ENCODE data around the gene OXA1L. TPM values are rescaled to one million over a fixed set of nuclear protein-coding genes. Genes with fewer than 3 reads are reported as not detected.

Gene OXA1L
- total and polyA plus RNA-seq, 2 of the 13 experiments (the other 11 are each of a cell fraction or from before 2014, with no cell fraction given), result 230 to 589 TPM

DNA sequence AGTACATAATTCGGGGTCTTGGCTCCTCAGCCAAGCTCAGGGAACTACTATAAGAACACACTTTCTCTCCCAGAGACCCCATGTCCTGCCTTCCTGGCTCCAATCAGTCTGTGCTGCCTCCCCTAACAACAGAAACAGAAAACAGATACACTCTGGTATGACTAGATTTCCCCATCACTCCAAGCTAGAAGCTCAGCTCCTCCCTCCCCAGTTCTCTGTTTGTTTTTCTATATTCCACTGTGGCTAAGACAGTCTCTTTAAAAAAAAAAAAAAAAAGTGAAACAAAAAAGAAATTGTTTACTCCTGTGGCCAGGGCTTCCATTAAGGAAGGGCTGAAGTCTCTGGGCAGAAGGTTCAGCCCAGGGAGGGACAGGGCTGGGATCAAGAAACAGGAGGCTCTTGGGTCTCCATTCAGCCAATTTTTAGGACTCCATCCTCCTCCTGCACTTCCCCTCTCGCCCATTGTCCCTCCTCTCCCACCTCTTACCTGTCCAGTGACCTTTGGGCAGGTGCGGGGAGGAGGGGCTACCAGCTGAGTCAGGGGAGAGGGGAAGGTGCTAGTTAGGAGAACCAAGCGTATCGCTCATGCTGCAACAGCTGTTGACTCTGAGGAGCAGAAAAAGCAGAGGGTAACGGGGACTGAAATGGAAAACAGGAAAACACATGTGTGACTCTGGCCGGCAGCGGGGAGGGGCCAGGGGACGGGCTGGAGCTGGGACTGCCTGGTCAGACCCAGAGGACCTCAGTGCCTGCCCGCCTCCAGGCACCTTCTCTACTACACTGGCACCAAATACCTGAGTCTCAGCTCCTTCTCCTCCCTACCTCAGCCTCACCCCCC is 52.9 kb downstream of the OXA1L start (continued):
- TF ChIP-seq ZSCAN20 (CRISPR knock-in tag; IDR thresholded peaks at IDR 0.05; ENCODE audit: borderline replicate concordance) (no peak), SAP130 (CRISPR knock-in tag; IDR thresholded peaks at IDR 0.05; ENCODE audit: low read depth) (peak; percentile 70), ZNF232 (CRISPR knock-in tag; IDR thresholded peaks at IDR 0.05; ENCODE audit: borderline replicate concordance) (no peak), SOX6 (IDR thresholded peaks at IDR 0.05) (no peak), SOX6 (CRISPR knock-in tag; IDR thresholded peaks at IDR 0.05) (peak; percentile 66), ZNF768 (CRISPR knock-in tag; IDR thresholded peaks at IDR 0.05) (no peak), RFXAP (CRISPR knock-in tag; IDR thresholded peaks at IDR 0.05; ENCODE audit: borderline replicate concordance) (no peak), RXRB (CRISPR knock-in tag; IDR thresholded peaks at IDR 0.05; ENCODE audit: borderline replicate concordance) (peak; percentile 14; the same call in 1 of the 2 replicates), ZNF644 (CRISPR knock-in tag; IDR thresholded peaks at IDR 0.05; ENCODE audit: low read depth) (no peak), ZNF274 (CRISPR knock-in tag; IDR thresholded peaks at IDR 0.05) (no peak), GABPB1 (CRISPR knock-in tag; IDR thresholded peaks at IDR 0.05) (peak; percentile 47; the same call in 1 of the 2 replicates), MEIS2 (CRISPR knock-in tag; IDR thresholded peaks at IDR 0.05) (peak; percentile 33; the same call in 1 of the 2 replicates), FOXC1 (CRISPR knock-in tag; IDR thresholded peaks at IDR 0.05; ENCODE audit: borderline replicate concordance) (peak; percentile 87; the same call in 1 of the 2 replicates), ZNF546 (CRISPR knock-in tag; conservative IDR thresholded peaks at IDR 0.05) (0 out of 2 replicates have a peak, but pooled peaks have one; percentile 5), ZNF260 (CRISPR knock-in tag; IDR thresholded peaks at IDR 0.05; ENCODE audit: borderline replicate concordance, low read depth) (no peak), ISL2 (CRISPR knock-in tag; IDR thresholded peaks at IDR 0.05) (no peak), TBP (CRISPR knock-in tag; IDR thresholded peaks at IDR 0.05) (no peak), SALL1 (CRISPR knock-in tag; IDR thresholded peaks at IDR 0.05) (peak; percentile 58; the same call in 1 of the 2 replicates), NCOR1 (IDR thresholded peaks at IDR 0.05; ENCODE audit: borderline replicate concordance, low read length) (no peak), KAT2B (IDR thresholded peaks at IDR 0.05; ENCODE audit: borderline replicate concordance, low read depth, low read length) (no peak), ZNF136 (CRISPR knock-in tag; IDR thresholded peaks at IDR 0.05; ENCODE audit: low read depth) (peak; percentile 79; the same call in 1 of the 2 replicates)
- TF ChIP-seq, protein P1, sequence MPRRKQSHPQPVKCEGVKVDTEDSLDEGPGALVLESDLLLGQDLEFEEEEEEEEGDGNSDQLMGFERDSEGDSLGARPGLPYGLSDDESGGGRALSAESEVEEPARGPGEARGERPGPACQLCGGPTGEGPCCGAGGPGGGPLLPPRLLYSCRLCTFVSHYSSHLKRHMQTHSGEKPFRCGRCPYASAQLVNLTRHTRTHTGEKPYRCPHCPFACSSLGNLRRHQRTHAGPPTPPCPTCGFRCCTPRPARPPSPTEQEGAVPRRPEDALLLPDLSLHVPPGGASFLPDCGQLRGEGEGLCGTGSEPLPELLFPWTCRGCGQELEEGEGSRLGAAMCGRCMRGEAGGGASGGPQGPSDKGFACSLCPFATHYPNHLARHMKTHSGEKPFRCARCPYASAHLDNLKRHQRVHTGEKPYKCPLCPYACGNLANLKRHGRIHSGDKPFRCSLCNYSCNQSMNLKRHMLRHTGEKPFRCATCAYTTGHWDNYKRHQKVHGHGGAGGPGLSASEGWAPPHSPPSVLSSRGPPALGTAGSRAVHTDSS (CRISPR knock-in tag; conservative IDR thresholded peaks at IDR 0.05), result no peak
- TF ChIP-seq, protein P2, sequence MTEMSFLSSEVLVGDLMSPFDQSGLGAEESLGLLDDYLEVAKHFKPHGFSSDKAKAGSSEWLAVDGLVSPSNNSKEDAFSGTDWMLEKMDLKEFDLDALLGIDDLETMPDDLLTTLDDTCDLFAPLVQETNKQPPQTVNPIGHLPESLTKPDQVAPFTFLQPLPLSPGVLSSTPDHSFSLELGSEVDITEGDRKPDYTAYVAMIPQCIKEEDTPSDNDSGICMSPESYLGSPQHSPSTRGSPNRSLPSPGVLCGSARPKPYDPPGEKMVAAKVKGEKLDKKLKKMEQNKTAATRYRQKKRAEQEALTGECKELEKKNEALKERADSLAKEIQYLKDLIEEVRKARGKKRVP (CRISPR knock-in tag; IDR thresholded peaks at IDR 0.05), result peak in 1 of 2 experiments; percentile 25; a peak in 1 of 4 replicates
- TF ChIP-seq, protein P3, sequence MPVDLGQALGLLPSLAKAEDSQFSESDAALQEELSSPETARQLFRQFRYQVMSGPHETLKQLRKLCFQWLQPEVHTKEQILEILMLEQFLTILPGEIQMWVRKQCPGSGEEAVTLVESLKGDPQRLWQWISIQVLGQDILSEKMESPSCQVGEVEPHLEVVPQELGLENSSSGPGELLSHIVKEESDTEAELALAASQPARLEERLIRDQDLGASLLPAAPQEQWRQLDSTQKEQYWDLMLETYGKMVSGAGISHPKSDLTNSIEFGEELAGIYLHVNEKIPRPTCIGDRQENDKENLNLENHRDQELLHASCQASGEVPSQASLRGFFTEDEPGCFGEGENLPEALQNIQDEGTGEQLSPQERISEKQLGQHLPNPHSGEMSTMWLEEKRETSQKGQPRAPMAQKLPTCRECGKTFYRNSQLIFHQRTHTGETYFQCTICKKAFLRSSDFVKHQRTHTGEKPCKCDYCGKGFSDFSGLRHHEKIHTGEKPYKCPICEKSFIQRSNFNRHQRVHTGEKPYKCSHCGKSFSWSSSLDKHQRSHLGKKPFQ (CRISPR knock-in tag; IDR thresholded peaks at IDR 0.05; ENCODE audit: insufficient replicate concordance), result no peak
- TF ChIP-seq, protein P4, sequence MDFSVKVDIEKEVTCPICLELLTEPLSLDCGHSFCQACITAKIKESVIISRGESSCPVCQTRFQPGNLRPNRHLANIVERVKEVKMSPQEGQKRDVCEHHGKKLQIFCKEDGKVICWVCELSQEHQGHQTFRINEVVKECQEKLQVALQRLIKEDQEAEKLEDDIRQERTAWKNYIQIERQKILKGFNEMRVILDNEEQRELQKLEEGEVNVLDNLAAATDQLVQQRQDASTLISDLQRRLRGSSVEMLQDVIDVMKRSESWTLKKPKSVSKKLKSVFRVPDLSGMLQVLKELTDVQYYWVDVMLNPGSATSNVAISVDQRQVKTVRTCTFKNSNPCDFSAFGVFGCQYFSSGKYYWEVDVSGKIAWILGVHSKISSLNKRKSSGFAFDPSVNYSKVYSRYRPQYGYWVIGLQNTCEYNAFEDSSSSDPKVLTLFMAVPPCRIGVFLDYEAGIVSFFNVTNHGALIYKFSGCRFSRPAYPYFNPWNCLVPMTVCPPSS (IDR thresholded peaks at IDR 0.05), result no peak

All from HepG2 (cell line).